Heart left ventricle (tissue), 13 donors: Measurements from ENCODE around the gene NME5.

ENCODE experiments used
- CTCF ChIP-seq, 12 donors: fragments of 200-600 bp; sonication (generic) in 4 of 12; IDR thresholded peaks; one replicate each; pipeline versions ENCODE4 v1.5.0 to v1.8.0; 2018 to 2022; ENCODE audit warnings: antibody characterized with exemption in 12 of 12, mild to moderate bottlenecking in 5 of 12
- POLR2A ChIP-seq, 2 donors: fragments of 450-650 bp; IDR thresholded peaks; one replicate each; pipeline ENCODE4 v1.6.1; 2017; ENCODE audit warnings: antibody characterized with exemption in 2 of 2, mild to moderate bottlenecking in 2 of 2, moderate library complexity in 2 of 2
- donor health status: ischemic (EF 13 %, LVEDD 7.1; RV severe dilation, severe dysfunction).
- donor health status: DM: no; HTN: yes; CAD: no.
- donor health status: DM: no; HTN: no; CAD: no.
- donor health status: ischemic (EF 25% LVEDD 6.9; RV normal size, moderate dysfunction).
- donor health status: ischemic (EF 25% LVEDD 5.7; RV mildly dilated, moderate dysfunction).
- donor health status: ischemic (EF 35%, LVEDD 5.7; RV mildly dilated, moderate dysfunction).
- donor health status: nonischemic (EF 11% LVEDD 7.7; RV severe dilation, severe dysfunction).
- donor health status: DM: yes; HTN: yes; CAD: no.
- donor health status: PGD.
- donor health status: ischemic (EF 29% LVEDD 5.4; RV normal size, mild dysfunction).
- donor health status: nonischemic (EF 23%, LVEDD 6.1; RV moderate dilation, normal function).

GRCh38 chr5:138102454-138103318 lies 36.5 kb downstream of the NME5 start:
- TF ChIP-seq CTCF (IDR thresholded peaks at IDR 0.05) (no peak), POLR2A (IDR thresholded peaks at IDR 0.05) (no peak)
